H1 (cell line): ENCODE measurements around the gene LRRTM4. TPM values are rescaled to one million over a fixed set of nuclear protein-coding genes. Genes with fewer than 3 reads are reported as not detected.

Source experiments
- CTCF ChIA-PET: fragments of 300-600 bp; sonication (Branson Sonifier 250); formaldehyde crosslinking; loops from one replicate; lab custom pipeline; 2021; ENCODE audit not compliant: partially characterized antibody; lab: Charles Lee
- POLR2A ChIA-PET: fragments of 300-600 bp; sonication (Branson Sonifier 250); formaldehyde crosslinking; loops from one replicate; lab custom pipeline; 2021; ENCODE audit warnings: inconsistent platforms; ENCODE audit not compliant: partially characterized antibody; lab: Charles Lee
- DNase-seq, 2 experiments: peaks; one replicate each; pipeline versions ENCODE4 v3.0.0 to v3.0.0-alpha.2; 2010 to 2022; ENCODE audit warnings: low spot score in 2 of 2, low read depth in 1 of 2, mixed read lengths in 1 of 2
- FAIRE-seq: peaks from 2 replicates; lab custom pipeline; 2011; peaks lifted over from hg19 to GRCh38; lab: Jason Lieb, UNC
- H2AFZ ChIP-seq: 2 replicates; pipeline ENCODE4 v1.8.1; 2012; ENCODE audit warnings: low read length, inconsistent platforms
- H2AK5ac ChIP-seq: 2 replicates; pipeline ENCODE4 v1.6.1; 2013; ENCODE audit warnings: low read depth, low read length
- H2BK120ac ChIP-seq: replicated peaks from 2 replicates; pipeline ENCODE3; 2013; ENCODE audit warnings: low read depth, low read length, inconsistent platforms
- H2BK12ac ChIP-seq: 2 replicates; pipeline ENCODE4 v1.6.1; 2013; ENCODE audit warnings: low read depth, low read length
- H2BK15ac ChIP-seq: 2 replicates; pipeline ENCODE4 v1.6.1; 2013; ENCODE audit warnings: low read length
- H2BK20ac ChIP-seq: 2 replicates; pipeline ENCODE4 v1.6.1; 2013; ENCODE audit warnings: low read length
- H2BK5ac ChIP-seq: 2 replicates; pipeline ENCODE4 v1.6.1; 2013; ENCODE audit warnings: low read depth, low read length
- H3K14ac ChIP-seq: 2 replicates; pipeline ENCODE4 v1.6.1; 2013; ENCODE audit warnings: inconsistent platforms; ENCODE audit not compliant: insufficient read length
- H3K18ac ChIP-seq: 2 replicates; pipeline ENCODE4 v1.6.1; 2013; ENCODE audit warnings: low read length; ENCODE audit errors: extremely low read depth
- H3K23ac ChIP-seq: 2 replicates; pipeline ENCODE4 v1.6.1; 2013; ENCODE audit warnings: inconsistent platforms; ENCODE audit not compliant: insufficient read length
- H3K23me2 ChIP-seq: 2 replicates; pipeline ENCODE4 v1.6.1; 2013; ENCODE audit warnings: low read depth, low read length
- H3K27ac ChIP-seq: 2 replicates; pipeline ENCODE4 v1.6.1; 2011; ENCODE audit warnings: low read depth, low read length, inconsistent platforms
- H3K27me3 ChIP-seq, 4 experiments: replicated peaks in 1 of 4; 1 replicate in 1 of 4; 2 replicates in 3 of 4; pipeline versions ENCODE4 v1.6.1 to v1.8.1; 2011 to 2013; ENCODE audit warnings: low read length in 3 of 4, mild to moderate bottlenecking in 3 of 4, inconsistent platforms in 2 of 4, mixed read lengths in 2 of 4, moderate library complexity in 1 of 4; ENCODE audit not compliant: control insufficient read depth in 3 of 4, insufficient read depth in 3 of 4; ENCODE audit errors: extremely low read depth in 1 of 4
- H3K36me3 ChIP-seq, 4 experiments: 2 replicates each; pipeline versions ENCODE4 v1.6.1 to v1.8.1; 2011 to 2013; ENCODE audit warnings: mild to moderate bottlenecking in 4 of 4, low read length in 3 of 4, moderate library complexity in 2 of 4, control low read depth in 1 of 4, inconsistent platforms in 1 of 4; ENCODE audit not compliant: insufficient read depth in 4 of 4, control insufficient read depth in 2 of 4
- H3K4ac ChIP-seq: replicated peaks from 2 replicates; pipeline ENCODE3; 2013; ENCODE audit warnings: low read length, low read depth, mixed read lengths, inconsistent platforms; ENCODE audit not compliant: insufficient read length
- H3K4me1 ChIP-seq, 4 experiments: replicated peaks in 1 of 4; 1 replicate in 1 of 4; 2 replicates in 3 of 4; pipeline versions ENCODE4 v1.6.1 to v1.8.1; 2011 to 2013; ENCODE audit warnings: low read length in 3 of 4, inconsistent platforms in 2 of 4, mixed read lengths in 1 of 4; ENCODE audit not compliant: insufficient read depth in 4 of 4, control insufficient read depth in 3 of 4
- H3K4me2 ChIP-seq, 2 experiments: 2 replicates each; pipeline versions ENCODE4 v1.6.1 to v1.8.1; 2011 to 2013; ENCODE audit warnings: low read depth in 2 of 2, low read length in 2 of 2, control low read depth in 1 of 2, inconsistent platforms in 1 of 2, mild to moderate bottlenecking in 1 of 2; ENCODE audit not compliant: insufficient read depth in 1 of 2
- H3K4me3 ChIP-seq, 4 experiments: fragments of 200-600, 300-600 bp in 1 of 4; sonication (generic), shearing (Covaris generic), sonication (Bioruptor Twin) in 1 of 4; 2 replicates each; pipeline versions ENCODE4 v1.5.1 to v1.8.1; 2011 to 2016; ENCODE audit warnings: low read length in 4 of 4, low read depth in 3 of 4, control low read depth in 2 of 4, inconsistent platforms in 2 of 4, mild to moderate bottlenecking in 2 of 4, mixed read lengths in 1 of 4, moderate library complexity in 1 of 4; ENCODE audit not compliant: insufficient read depth in 2 of 4; ENCODE audit errors: extremely low read depth in 1 of 4
- H3K56ac ChIP-seq: replicated peaks from 2 replicates; pipeline ENCODE3; 2013; ENCODE audit warnings: low read depth, mild to moderate bottlenecking, mixed read lengths, low read length, inconsistent platforms; ENCODE audit not compliant: insufficient read length
- H3K79me1 ChIP-seq: 2 replicates; pipeline ENCODE4 v1.6.1; 2013; ENCODE audit warnings: low read depth, low read length, control low read depth
- H3K79me2 ChIP-seq, 2 experiments: 2 replicates each; pipeline versions ENCODE4 v1.6.1 to v1.8.1; 2012 to 2013; ENCODE audit warnings: low read length in 2 of 2, mild to moderate bottlenecking in 2 of 2, inconsistent platforms in 1 of 2; ENCODE audit not compliant: insufficient read depth in 2 of 2, control insufficient read depth in 1 of 2
- H3K9ac ChIP-seq, 4 experiments: replicated peaks in 1 of 4; 1 replicate in 1 of 4; 2 replicates in 3 of 4; pipeline versions ENCODE4 v1.6.1 to v1.8.1; 2011 to 2013; ENCODE audit warnings: low read depth in 3 of 4, low read length in 3 of 4, control low read depth in 2 of 4, mild to moderate bottlenecking in 2 of 4, moderate library complexity in 2 of 4, inconsistent platforms in 1 of 4; ENCODE audit errors: extremely low read depth in 1 of 4
- H3K9me3 ChIP-seq, 2 experiments: 2 replicates each; pipeline versions ENCODE4 v1.6.1 to v1.8.1; 2012 to 2013; ENCODE audit warnings: mild to moderate bottlenecking in 2 of 2, moderate library complexity in 2 of 2, control low read depth in 1 of 2, inconsistent platforms in 1 of 2, low read depth in 1 of 2, low read length in 1 of 2, mixed read lengths in 1 of 2; ENCODE audit not compliant: insufficient read depth in 2 of 2
- H4K20me1 ChIP-seq, 2 experiments: replicated peaks in 1 of 2; 2 replicates each; pipeline versions ENCODE3 to v1.8.1; 2011 to 2013; ENCODE audit warnings: inconsistent platforms in 2 of 2, low read length in 2 of 2, mild to moderate bottlenecking in 1 of 2; ENCODE audit not compliant: insufficient read depth in 2 of 2, control insufficient read depth in 1 of 2
- H4K5ac ChIP-seq: 2 replicates; pipeline ENCODE4 v1.6.1; 2013; ENCODE audit warnings: low read length, low read depth, mixed read lengths, inconsistent platforms; ENCODE audit not compliant: insufficient read length
- H4K8ac ChIP-seq: 2 replicates; pipeline ENCODE4 v1.8.0; 2013; ENCODE audit warnings: mild to moderate bottlenecking, moderate library complexity, low read length, inconsistent platforms; ENCODE audit not compliant: insufficient read depth; ENCODE audit errors: extremely low read depth
- H4K91ac ChIP-seq: replicated peaks from 2 replicates; pipeline ENCODE3; 2013; ENCODE audit warnings: low read length, mixed read lengths, inconsistent platforms; ENCODE audit not compliant: insufficient read length
- ATF2 ChIP-seq: IDR thresholded peaks from 2 replicates; pipeline ENCODE4 v1.6.1; 2012; ENCODE audit warnings: low read length, inconsistent platforms
- CBX5 ChIP-seq: fragments of 300-800, 300-1000 bp; sonication (generic); IDR thresholded peaks from 2 replicates; pipeline ENCODE4 v1.7.1; 2016; ENCODE audit warnings: antibody characterized with exemption, low read length, low read depth
- FOSL1 ChIP-seq: IDR thresholded peaks from 2 replicates; pipeline ENCODE4 v1.6.1; 2011; ENCODE audit warnings: mild to moderate bottlenecking, low read depth, low read length, moderate library complexity; ENCODE audit not compliant: insufficient read depth
- HDAC2 ChIP-seq, 2 experiments: fragments of 300-600 bp in 1 of 2; sonication (generic) in 1 of 2; IDR thresholded peaks; 2 replicates each; pipeline ENCODE4 v1.6.1; 2011 to 2012; ENCODE audit warnings: low read depth in 2 of 2, low read length in 2 of 2, mild to moderate bottlenecking in 2 of 2, moderate library complexity in 2 of 2, borderline replicate concordance in 1 of 2, inconsistent platforms in 1 of 2
- JUN ChIP-seq: IDR thresholded peaks from 2 replicates; pipeline ENCODE4 v1.6.1; 2011; ENCODE audit warnings: low read depth, mild to moderate bottlenecking, improper control_type of control experiment, low read length
- KDM5A ChIP-seq: fragments of 200-600 bp; IDR thresholded peaks from 2 replicates; pipeline ENCODE4 v1.7.1; 2012; ENCODE audit warnings: mild to moderate bottlenecking, low read length, inconsistent platforms, mixed read lengths
- SUZ12 ChIP-seq: fragments of 200-600 bp; sonication (generic); IDR thresholded peaks from 2 replicates; pipeline ENCODE4 v1.6.1; 2012; ENCODE audit warnings: mild to moderate bottlenecking, inconsistent platforms, low read length, moderate library complexity, mixed read lengths
- TBP ChIP-seq: IDR thresholded peaks from 2 replicates; pipeline ENCODE4 v1.6.1; 2011; ENCODE audit warnings: low read depth, low read length, improper control_type of control experiment
- USF2 ChIP-seq: IDR thresholded peaks from 2 replicates; pipeline ENCODE4 v1.6.1; 2011; ENCODE audit warnings: low read length, improper control_type of control experiment
- WGBS, 2 experiments: shearing (Covaris generic) in 1 of 2; methylation state at CpG; one replicate each; pipeline versions ENCODE4 v1.1.6 to v1.1.7; 2013 to 2015; ENCODE audit warnings: low lambda C conversion rate in 2 of 2, mixed read lengths in 2 of 2, inconsistent platforms in 1 of 2, low coverage in 1 of 2, missing lambda C conversion rate in 1 of 2; ENCODE audit not compliant: insufficient replicate concordance in 2 of 2, insufficient coverage in 1 of 2, insufficient read length in 1 of 2; ENCODE audit errors: extremely low coverage in 1 of 2, missing lambda C conversion rate in 1 of 2; 5-methylcytosine and 5-hydroxymethylcytosine counted together
- polyA plus RNA-seq, 7 experiments: library from polyadenylated mRNA; depleted of rRNA in 3 of 7; stranded (reverse) in 5 of 7; unstranded in 2 of 7; fragments of >200 nt in 5 of 7; fragments of 200-250 nt in 2 of 7; gene quantifications; 1 replicate in 5 of 7; 2 replicates in 1 of 7; 4 replicates in 1 of 7; pipeline versions ENCODE4 v1.2.1 to v1.2.3, GENCODE V29; 2011 to 2013; ENCODE audit warnings: missing spikeins in 2 of 7, mixed read lengths in 2 of 7
- total RNA-seq: library from RNA; stranded (reverse); fragmentation: NEBNext Ultra II Directional; extraction: Animal tissue kit (Norgen Biotek cat#: 25700); gene quantifications from 2 replicates; pipeline ENCODE4 v1.2.1, GENCODE V29; 2021

LRRTM4 gene
- total and polyA plus RNA-seq, 2 of the 8 experiments (the other 6 are each of a cell fraction or from before 2014, with no cell fraction given), result 3.6 to 9.5 TPM

- FAIRE-seq (no peak), DNase-seq (no peak)
- H3K27me3 ChIP-seq, result no peaks in the 10 kb centered on the region
- no peak overlapping the region for H3K23ac ChIP-seq
- H4K5ac ChIP-seq, result no peak overlapping the region
- no peak overlapping the region for H3K56ac ChIP-seq
- H2BK120ac ChIP-seq, result no peak overlapping the region
- no peaks in the 10 kb centered on the region for H3K9me3 ChIP-seq
- CTCF ChIA-PET, result interaction anchor here (0.9 kb wide), 1 partner anchor 1087 kb away, joined by 3 read pairs; no protein-coding TSS in a partner anchor
- no peak overlapping the region for H3K4ac ChIP-seq
- no peak overlapping the region for H2BK15ac ChIP-seq
- H3K4me1 ChIP-seq, result 0 out of 7 replicates have a peak, but pooled peaks cover 0 to 2% (median 0%) of the 10 kb centered on the region in 4 experiments
- no peak overlapping the region for H2AK5ac ChIP-seq
- H4K8ac ChIP-seq, result no peak overlapping the region
- H2BK12ac ChIP-seq, result no peak overlapping the region
- H3K23me2 ChIP-seq, result no peaks in the 10 kb centered on the region
- no peak overlapping the region for H3K4me2 ChIP-seq
- 86% methylated on average over 2 of the region's 2 CpGs; no CpG with 5 or more reads in 1 of the 2 experiments for WGBS, 2 experiments
- H3K27ac ChIP-seq, result no peak overlapping the region
- no peak overlapping the region for H3K14ac ChIP-seq
- POLR2A ChIA-PET, result no interaction called here
- H4K91ac ChIP-seq, result no peak overlapping the region
- H3K9ac ChIP-seq, result no peak overlapping the region
- no peak overlapping the region for H2BK20ac ChIP-seq
- H3K18ac ChIP-seq, result no peak overlapping the region
- no peak overlapping the region for H2BK5ac ChIP-seq
- H4K20me1 ChIP-seq, result no peaks in the 10 kb centered on the region
- no peak overlapping the region for H2AFZ ChIP-seq
- no peaks in the 10 kb centered on the region for H3K79me1 ChIP-seq
- no peak overlapping the region for H3K4me3 ChIP-seq
- no peak for TF ChIP-seq USF2
- no peak for TF ChIP-seq FOSL1
- TF ChIP-seq HDAC2 (IDR thresholded peaks at IDR 0.05; ENCODE audit: borderline replicate concordance in 1 of 2, low read depth in 2 of 2, low read length in 2 of 2), result no peak
- no peak for TF ChIP-seq JUN
- no peak for TF ChIP-seq SUZ12
- TF ChIP-seq KDM5A, result no peak
- no peak for TF ChIP-seq TBP
- TF ChIP-seq ATF2, result no peak
- no peak for TF ChIP-seq CBX5
- TF ChIP-seq, all 59 proteins: peak for 0
- no peaks in the 10 kb centered on the region for H3K79me2 ChIP-seq
- no peaks in the 10 kb centered on the region for H3K36me3 ChIP-seq
Measured at GRCh38 chr2:76867854-76868253, 654.3 kb downstream of the LRRTM4 start.
